ENCODE measurements around the gene SLIT3. TPM values are rescaled to one million over a fixed set of nuclear protein-coding genes. Genes with fewer than 3 reads are reported as not detected.

Gene SLIT3
- polyA plus RNA-seq (ENCODE audit: insufficient read length in 4 of 4), result 10 to 100 TPM; 55.4 to 60.5 (median 57.8) TPM

- peak; percentile 65 to 75 (median 70) for DNase-seq (ENCODE audit: low read depth in 4 of 4, low spot score in 3 of 4)
Measured at GRCh38 chr5:169300468-169301385, at the start of gene SLIT3. Gene SLIT3, minus strand, starts transcription at chr5:169301139. Its CDS starts 430 bp downstream, at chr5:169300709.

DNA sequence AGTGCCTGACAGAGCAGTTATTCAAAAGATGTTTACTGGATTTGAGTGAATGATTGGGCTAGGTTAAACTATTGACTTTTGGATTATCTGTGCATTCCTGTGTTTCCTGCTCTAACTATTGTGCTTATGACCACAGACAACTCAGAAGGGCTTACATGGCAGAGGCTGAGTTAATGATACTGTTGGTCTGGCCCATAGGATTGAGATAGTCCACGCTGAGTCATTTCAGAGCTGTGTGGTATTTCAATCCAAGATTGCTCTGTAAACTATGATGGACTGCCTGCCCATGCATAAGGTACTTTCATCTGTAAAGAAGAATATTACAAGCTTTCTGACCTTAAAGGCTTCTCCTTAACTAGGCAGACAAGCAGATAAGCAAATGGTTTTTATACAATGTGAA lies 49.1 kb upstream of the SLIT3 start:
- no peak for DNase-seq (ENCODE audit: low read depth in 4 of 4, low spot score in 3 of 4)

- peak in 2 of 4 donors; percentile 31 to 43 for DNase-seq (ENCODE audit: low read depth in 4 of 4, low spot score in 3 of 4)
Measured at GRCh38 chr5:169347786-169348185, 46.8 kb upstream of the SLIT3 start.

DNA sequence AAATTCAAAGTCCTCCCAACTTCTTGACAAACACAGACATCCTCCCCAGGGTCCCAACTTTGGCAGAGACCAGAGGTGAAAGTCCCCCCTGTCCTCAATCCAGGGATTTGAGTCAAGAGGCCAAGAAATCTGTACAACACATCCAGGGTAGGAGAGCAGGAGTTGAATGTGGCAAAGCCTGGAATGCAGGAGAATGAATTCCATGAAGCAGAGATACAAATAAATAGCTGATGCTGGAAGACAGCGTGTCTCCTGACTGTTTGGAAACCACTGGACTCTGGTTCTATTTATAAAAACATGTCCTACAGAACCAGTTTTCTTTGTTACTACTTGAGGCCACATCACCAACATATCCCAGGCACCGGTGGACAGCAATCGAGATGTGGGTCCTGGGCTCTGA lies 43.7 kb upstream of the SLIT3 start:
- DNase-seq (ENCODE audit: low read depth in 4 of 4, low spot score in 3 of 4), result no peak

DNA sequence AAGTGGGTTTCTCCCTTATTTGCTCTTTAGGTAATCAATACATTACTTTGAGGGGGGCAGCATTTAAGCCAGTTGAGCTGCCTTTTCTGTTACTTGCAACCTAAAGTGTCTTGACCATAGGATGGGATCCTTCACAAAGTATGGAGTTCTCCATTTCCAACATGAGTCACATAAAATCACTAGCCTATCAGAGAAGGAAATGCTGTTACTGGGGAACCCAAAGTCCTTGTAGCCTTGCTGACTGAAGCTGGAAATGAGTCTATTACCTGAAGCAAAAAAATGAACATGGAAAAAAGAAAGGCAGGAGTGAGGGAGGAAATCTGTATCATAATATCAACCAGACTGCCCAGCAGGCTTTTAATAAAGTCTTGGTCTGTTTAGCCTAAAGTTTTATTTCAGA lies 42.8 kb upstream of the SLIT3 start:
- no peak for DNase-seq (ENCODE audit: low read depth in 4 of 4, low spot score in 3 of 4)

- DNase-seq (ENCODE audit: low read depth in 4 of 4, low spot score in 3 of 4), result no peak
Measured at GRCh38 chr5:169341556-169341955, 40.6 kb upstream of the SLIT3 start.

DNA sequence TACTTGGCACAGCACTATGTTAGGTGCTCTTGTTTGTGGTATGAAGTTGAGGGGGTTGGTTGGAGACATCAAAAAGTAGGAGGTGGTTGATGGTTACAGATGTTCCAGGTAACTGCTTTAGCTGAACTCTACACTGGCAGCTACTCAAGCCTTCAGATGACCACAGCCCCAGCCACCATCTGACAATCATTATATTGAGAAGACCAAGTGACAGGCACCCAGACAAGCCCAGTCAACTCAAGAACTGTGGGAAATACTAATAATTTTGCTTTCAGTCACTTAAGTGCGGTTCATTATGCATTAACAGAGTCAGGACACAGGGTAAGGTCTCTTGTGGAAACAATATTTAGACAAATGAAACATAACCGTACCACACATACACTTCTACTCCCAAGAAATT lies 38.9 kb upstream of the SLIT3 start:
- no peak for DNase-seq (ENCODE audit: low read depth in 4 of 4, low spot score in 3 of 4)

GRCh38 chr5:169336242-169336641 lies 35.3 kb upstream of the SLIT3 start:
- DNase-seq (ENCODE audit: low read depth in 4 of 4, low spot score in 3 of 4), result no peak

DNA sequence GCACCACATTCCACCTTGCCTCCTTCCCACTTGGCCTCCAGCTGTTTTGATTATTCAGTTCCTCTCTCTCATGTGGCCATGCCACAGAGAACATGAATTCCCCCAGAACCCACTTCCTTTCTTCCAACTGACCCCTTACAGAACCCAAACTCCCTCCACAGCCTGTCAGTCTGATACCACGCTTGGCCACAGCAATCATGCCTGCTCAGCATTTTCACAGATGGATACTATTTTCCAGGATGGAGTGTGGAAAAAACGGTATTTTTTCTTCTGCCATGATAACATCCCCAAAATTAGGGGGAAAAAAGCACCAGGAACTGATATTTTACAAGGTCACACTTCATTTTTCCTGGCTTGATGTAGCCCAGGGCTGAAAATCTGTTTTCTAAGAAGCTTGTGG lies 34.9 kb upstream of the SLIT3 start:
- DNase-seq (ENCODE audit: low read depth in 4 of 4, low spot score in 3 of 4), result no peak

GRCh38 chr5:169333518-169333917 lies 32.6 kb upstream of the SLIT3 start:
- DNase-seq (ENCODE audit: low read depth in 4 of 4, low spot score in 3 of 4), result no peak

DNA sequence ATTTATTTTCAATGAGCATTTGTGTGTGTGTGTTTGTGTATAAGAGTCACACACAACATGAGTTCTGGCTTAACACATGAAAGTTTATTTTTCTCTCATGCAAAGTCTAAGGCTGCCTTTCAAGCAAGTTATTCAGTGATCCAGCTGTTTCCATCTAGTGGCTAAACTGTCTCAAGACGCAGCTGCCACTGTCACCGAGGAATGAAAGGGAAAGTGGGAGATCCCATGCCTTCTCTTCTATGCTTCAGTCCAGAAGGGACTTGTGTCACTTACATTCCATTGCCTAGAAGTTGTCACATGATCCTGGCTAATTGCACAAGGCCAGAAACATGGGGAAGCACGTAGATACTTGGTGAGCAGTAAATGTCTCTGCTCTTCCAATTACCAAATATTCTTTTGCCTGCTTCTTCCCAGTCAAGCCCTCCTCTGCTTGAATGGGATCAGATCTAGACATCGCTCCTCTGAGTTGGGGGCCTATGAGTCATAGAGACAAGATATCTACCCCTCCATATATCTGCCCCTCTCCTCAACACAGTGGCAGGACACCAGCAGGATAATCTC lies 30.4 kb upstream of the SLIT3 start:
- no peak for DNase-seq (ENCODE audit: low read depth in 4 of 4, low spot score in 3 of 4)

DNA sequence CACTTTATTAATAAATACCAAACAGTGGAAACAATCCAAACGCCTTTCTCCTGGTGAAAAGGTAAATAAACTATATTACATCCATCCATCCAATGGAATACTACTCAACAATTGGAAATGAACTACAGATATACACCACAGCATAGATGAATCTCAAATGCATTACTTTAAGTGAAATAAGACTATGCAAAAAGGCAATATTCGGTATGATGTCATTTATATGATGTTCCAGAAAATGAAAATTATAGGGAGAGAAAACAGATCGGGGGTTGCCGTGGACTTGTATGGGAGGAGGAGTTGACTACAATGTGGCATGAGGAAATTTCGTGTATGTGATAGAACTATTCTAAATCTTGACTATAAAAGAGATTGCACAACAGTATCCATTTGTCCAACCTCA lies 27.5 kb upstream of the SLIT3 start:
- no peak for DNase-seq (ENCODE audit: low read depth in 4 of 4, low spot score in 3 of 4)

DNA sequence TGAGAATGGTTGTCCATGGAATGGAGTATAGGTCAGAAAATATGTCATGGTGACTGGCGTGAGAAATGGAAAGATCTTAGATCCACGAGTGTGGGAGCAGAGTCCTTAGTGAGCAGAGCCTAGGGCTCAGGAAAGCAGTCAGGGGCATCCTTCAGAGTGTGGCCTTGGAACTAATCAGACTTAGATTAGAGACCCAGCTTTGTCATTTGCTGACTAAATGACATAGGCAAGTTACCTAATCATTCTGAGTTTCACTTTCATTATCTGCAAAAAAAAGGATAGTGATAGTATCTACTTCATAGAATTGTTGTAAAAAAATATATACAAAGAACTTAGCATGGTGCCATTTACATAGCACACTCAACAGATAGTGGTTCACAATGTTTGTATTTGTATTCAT lies 24.3 kb upstream of the SLIT3 start:
- DNase-seq (ENCODE audit: low read depth in 4 of 4, low spot score in 3 of 4), result no peak

GRCh38 chr5:169318556-169318955 lies 17.6 kb upstream of the SLIT3 start:
- DNase-seq (ENCODE audit: low read depth in 4 of 4, low spot score in 3 of 4), result no peak

DNA sequence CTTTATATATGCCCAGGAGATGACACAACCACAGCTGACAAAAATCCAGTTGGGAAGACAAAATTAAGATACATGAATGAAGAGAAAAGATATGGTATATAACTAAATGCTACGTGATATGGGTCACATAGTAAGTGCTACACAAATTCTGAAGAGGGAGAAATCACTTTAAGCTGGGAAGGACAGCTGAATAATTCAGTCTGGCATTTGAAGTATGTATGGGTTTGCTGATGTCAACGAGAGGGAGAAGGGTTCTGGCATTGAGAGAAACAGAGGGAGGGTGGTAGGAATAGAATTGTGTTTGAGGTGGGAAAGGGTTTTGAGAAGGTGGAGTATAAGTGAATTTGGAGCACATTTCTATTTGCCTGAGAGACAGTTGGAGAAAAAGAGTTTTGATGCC lies 6.7 kb upstream of the SLIT3 start:
- DNase-seq (ENCODE audit: low read depth in 4 of 4, low spot score in 3 of 4), result no peak

DNA sequence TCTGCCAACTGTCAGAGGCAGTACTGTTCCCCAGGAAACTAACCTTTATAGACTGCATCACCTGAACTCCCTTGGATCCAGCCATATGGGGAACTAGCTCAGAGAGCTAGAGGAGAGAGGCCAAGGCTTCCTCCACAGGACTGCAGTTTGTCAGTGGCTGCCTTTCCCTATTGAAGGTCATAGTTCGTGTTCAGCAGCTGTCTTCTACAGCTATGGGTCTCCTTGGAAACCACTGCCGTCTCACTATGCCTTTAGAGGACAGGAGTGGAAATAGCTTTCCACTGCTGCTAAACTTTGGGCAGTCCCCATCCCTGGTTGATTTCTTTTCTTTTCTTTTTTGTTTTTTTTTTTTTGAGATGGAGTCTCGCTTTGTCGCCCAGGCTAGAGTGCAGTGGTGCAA lies 4.4 kb upstream of the SLIT3 start:
- no peak for DNase-seq (ENCODE audit: low read depth in 4 of 4, low spot score in 3 of 4)

GRCh38 chr5:169304175-169304574 lies 3.2 kb upstream of the SLIT3 start:
- DNase-seq (ENCODE audit: low read depth in 4 of 4, low spot score in 3 of 4), result no peak

DNA sequence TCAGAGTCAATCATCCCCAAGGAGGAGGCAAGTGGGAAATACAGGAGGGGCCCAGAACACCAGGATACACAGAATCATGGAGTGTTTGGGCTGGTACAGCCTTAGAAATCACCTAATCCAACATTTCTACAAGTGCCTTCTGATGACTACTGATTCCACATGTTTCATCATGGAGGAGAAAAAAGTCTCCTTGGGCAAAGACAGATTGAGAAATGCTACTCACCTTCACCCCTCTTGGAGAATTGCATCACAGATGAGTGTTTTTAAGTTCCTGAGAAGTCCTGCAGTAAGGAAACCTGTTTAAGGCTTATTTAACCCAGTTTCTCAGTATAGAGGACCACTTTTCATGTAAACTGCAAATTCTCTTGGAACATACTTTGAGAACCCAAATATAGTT lies 2.2 kb upstream of the SLIT3 start:
- no peak for DNase-seq (ENCODE audit: low read depth in 4 of 4, low spot score in 3 of 4)

GRCh38 chr5:169302491-169303118 lies 1.7 kb upstream of the SLIT3 start:
- peak; percentile 70 to 80 (median 78) for DNase-seq (ENCODE audit: low read depth in 4 of 4, low spot score in 3 of 4)

GRCh38 chr5:169301986-169302385 lies 1.0 kb upstream of the SLIT3 start:
- DNase-seq (ENCODE audit: low read depth in 4 of 4, low spot score in 3 of 4), result no peak

DNA sequence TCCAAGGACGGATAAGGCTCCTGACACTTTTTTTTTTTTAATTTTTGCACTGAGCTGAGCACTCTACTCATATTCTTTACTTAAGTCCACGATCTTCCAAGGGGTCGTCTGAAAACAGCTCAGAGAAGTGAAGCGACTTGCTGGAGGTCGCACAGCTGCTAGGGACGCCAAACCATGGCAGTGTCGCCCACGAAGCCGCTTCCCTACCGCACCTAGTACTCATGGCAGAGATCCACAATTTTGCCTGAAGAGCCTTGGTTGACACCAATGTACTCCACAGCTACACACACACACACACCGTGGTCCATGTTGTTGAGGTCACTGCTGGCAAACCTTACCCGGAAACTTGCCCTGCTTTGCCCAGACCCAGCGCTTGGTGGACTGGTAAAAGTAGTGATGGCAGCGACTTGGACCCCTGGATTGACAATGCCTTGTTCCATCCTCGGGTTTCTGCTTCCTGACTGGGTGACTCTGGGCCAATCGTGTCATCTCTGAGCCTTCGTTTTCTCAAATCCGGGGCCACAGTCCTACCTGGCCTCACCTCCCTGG lies 521 bp upstream of the SLIT3 start:
- no peak for DNase-seq (ENCODE audit: low read depth in 4 of 4, low spot score in 3 of 4)
